Measurements from ENCODE around the gene PRKD1. TPM values are rescaled to one million over a fixed set of nuclear protein-coding genes. Genes with fewer than 3 reads are reported as not detected.

Gene PRKD1
- total RNA-seq, 1 donor from 2014 or later = 0.53 TPM

DNA sequence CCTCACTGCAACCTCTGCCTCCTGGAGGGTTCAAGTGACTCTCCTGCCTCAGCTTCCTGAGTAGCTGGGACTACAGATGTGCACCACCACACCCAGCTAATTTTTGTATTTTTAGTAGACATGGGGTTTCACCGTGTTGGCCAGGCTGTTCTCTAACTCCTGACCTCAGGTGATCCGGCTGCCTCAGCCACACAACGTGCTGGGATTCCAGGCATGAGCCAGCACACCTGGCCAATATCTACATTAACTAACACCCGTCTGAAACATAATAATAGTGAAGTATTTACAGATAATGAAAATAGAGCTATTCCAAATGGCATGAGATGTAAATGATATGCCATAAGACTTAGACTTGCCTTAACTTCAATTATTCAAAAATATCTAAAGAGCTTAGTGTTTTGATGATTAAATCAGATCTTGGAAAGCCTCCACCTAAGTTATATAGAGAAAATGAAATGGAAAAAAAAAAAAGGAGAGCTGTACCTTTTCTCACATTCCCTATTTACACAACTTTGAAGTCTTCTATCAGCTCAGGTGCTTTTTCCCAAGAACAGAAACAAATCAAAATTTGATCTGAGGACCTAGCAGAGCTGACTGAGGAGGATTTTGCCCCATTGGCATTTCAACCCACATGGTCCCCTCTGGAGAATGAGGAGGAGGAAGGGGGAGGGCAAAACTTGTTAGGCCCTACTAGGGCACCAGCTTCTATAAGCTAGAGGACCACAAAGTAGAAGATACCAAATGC is 309.2 kb downstream of the PRKD1 start:
- H3K4me3 ChIP-seq (ENCODE audit: low read depth, low read length) = no peak overlapping the region
- no peaks in the 10 kb centered on the region for H3K36me3 ChIP-seq (ENCODE audit: control insufficient read depth, insufficient read depth, low read length)
- TF ChIP-seq, protein P1, sequence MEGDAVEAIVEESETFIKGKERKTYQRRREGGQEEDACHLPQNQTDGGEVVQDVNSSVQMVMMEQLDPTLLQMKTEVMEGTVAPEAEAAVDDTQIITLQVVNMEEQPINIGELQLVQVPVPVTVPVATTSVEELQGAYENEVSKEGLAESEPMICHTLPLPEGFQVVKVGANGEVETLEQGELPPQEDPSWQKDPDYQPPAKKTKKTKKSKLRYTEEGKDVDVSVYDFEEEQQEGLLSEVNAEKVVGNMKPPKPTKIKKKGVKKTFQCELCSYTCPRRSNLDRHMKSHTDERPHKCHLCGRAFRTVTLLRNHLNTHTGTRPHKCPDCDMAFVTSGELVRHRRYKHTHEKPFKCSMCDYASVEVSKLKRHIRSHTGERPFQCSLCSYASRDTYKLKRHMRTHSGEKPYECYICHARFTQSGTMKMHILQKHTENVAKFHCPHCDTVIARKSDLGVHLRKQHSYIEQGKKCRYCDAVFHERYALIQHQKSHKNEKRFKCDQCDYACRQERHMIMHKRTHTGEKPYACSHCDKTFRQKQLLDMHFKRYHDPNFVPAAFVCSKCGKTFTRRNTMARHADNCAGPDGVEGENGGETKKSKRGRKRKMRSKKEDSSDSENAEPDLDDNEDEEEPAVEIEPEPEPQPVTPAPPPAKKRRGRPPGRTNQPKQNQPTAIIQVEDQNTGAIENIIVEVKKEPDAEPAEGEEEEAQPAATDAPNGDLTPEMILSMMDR (IDR thresholded peaks at IDR 0.05; ENCODE audit: insufficient read depth, low read length, severe bottlenecking) = no peak
- no peaks in the 10 kb centered on the region for H3K27me3 ChIP-seq (ENCODE audit: control insufficient read depth, insufficient read depth, low read length)
- FAIRE-seq (no peak), DNase-seq (ENCODE audit: low read depth) (no peak)

DNA sequence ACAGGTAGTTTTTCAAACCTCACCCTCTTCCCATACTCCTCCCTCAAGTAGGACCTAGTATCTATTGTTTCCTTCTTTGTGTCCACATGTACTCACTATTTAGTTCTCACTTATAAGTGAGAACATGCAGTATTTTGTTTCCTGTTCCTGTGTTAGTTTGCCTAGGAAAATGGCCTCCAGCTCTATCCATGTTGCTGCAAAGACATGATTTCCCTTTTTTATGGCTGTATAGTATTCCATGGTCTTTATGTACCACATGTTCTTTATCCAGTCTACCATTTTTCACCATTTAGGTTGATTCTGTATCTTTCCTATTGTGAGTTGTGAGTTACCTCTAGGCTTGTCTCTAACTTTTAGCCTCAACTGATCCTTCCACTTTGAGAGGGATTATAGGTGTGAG is 310.7 kb downstream of the PRKD1 start:
- FAIRE-seq = no peak
- H3K36me3 ChIP-seq (ENCODE audit: control insufficient read depth, insufficient read depth, low read length) = no peaks in the 10 kb centered on the region
- H3K4me3 ChIP-seq (ENCODE audit: low read depth, low read length) = no peak overlapping the region
- TF ChIP-seq, protein P1 (IDR thresholded peaks at IDR 0.05; ENCODE audit: insufficient read depth, low read length, severe bottlenecking) = no peak
- no peak for DNase-seq (ENCODE audit: low read depth)
- no peaks in the 10 kb centered on the region for H3K27me3 ChIP-seq (ENCODE audit: control insufficient read depth, insufficient read depth, low read length)

DNA sequence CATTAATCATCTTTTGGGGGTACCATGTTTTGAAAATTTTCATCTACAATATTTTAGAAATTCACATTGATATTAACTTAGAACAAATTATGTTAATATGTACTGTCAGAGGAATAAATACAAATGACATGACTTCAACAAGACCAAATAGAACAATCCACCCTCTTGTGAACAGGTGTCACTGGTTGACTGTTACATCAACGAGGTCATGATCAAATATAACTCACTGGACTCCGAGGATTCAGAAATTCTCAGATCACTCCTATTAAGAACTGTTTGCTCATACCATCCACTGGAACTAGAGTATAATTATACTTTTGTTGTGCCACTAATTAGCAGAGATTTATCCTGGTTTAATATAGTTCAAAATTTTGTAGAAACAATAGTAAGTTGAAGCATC is 318.8 kb downstream of the PRKD1 start:
- DNase-seq (ENCODE audit: low read depth) (no peak), FAIRE-seq (no peak)
- TF ChIP-seq, protein P1 (IDR thresholded peaks at IDR 0.05; ENCODE audit: insufficient read depth, low read length, severe bottlenecking) = no peak
- Histone ChIP-seq H3K27me3 (ENCODE audit: control insufficient read depth, insufficient read depth, low read length) (no peaks in the 10 kb centered on the region), H3K4me3 (ENCODE audit: low read depth, low read length) (no peak overlapping the region), H3K36me3 (ENCODE audit: control insufficient read depth, insufficient read depth, low read length) (no peaks in the 10 kb centered on the region)

DNA sequence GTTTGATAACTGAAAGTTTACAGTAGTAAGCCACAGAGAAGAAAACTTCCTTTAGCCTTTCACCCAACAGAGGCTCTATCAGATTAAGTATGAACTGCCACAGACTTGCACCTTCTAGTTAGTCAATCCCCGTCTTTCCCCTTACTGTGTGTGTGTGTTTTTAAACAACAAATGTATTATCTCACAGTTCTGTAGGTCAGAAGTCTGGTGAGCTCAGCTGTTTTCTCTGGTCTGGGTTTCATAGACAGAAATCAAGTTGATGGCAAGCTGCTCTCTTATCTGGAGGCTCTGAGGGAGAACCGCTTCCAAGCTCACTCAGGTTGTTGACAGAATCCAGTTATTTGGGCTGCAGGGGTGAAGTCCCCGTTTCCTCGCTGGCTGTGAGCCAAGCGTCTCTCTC is 320.5 kb downstream of the PRKD1 start:
- TF ChIP-seq, protein P1 (IDR thresholded peaks at IDR 0.05; ENCODE audit: insufficient read depth, low read length, severe bottlenecking) = no peak
- Histone ChIP-seq H3K4me3 (ENCODE audit: low read depth, low read length) (no peak overlapping the region), H3K36me3 (ENCODE audit: control insufficient read depth, insufficient read depth, low read length) (no peaks in the 10 kb centered on the region), H3K27me3 (ENCODE audit: control insufficient read depth, insufficient read depth, low read length) (no peaks in the 10 kb centered on the region)
- DNase-seq (ENCODE audit: low read depth) = no peak
- no peak for FAIRE-seq

DNA sequence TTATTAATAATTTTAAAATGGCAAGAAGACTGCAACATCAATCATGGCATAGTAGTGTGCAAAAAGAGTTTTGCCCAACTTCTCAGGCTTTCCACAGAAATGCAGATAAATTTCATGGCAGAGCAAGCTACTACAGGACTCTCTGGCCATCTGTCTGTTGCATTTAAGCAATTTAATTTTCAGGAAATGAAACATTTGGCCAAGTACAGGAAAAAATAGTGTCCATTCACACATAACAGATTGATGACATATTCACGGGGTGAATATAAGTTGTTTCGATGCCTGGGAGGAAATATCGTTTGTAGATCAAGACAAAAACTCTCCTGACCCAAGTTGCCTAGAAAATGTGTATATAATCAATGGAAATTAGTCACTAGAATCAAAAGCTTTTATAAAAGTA is 324.0 kb downstream of the PRKD1 start:
- H3K27me3 ChIP-seq (ENCODE audit: control insufficient read depth, insufficient read depth, low read length) = no peaks in the 10 kb centered on the region
- TF ChIP-seq, protein P1 (IDR thresholded peaks at IDR 0.05; ENCODE audit: insufficient read depth, low read length, severe bottlenecking) = no peak
- FAIRE-seq (no peak), DNase-seq (ENCODE audit: low read depth) (no peak)
- no peak overlapping the region for H3K4me3 ChIP-seq (ENCODE audit: low read depth, low read length)
- no peaks in the 10 kb centered on the region for H3K36me3 ChIP-seq (ENCODE audit: control insufficient read depth, insufficient read depth, low read length)

DNA sequence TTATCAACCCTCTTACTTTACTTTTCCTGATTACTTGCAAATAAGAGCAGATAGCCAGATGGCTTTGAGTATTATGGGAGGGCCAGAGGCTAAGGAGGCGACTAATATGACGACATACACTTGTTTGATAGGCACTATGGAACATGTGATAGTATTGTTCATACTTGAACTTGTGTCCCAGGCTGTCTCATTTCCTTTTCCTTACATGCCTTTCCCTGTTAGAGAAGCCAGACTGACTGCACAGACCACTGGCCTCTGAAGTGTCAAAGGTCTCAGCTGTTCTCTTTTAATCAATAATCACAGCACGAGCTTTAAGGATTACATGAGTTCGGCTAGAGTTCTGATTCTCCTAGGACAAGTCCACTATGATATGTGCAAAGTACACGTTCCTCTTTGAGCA is 326.0 kb downstream of the PRKD1 start:
- Histone ChIP-seq H3K36me3 (ENCODE audit: control insufficient read depth, insufficient read depth, low read length) (no peaks in the 10 kb centered on the region), H3K4me3 (ENCODE audit: low read depth, low read length) (no peak overlapping the region), H3K27me3 (ENCODE audit: control insufficient read depth, insufficient read depth, low read length) (no peaks in the 10 kb centered on the region)
- TF ChIP-seq, protein P1 (IDR thresholded peaks at IDR 0.05; ENCODE audit: insufficient read depth, low read length, severe bottlenecking) = no peak
- DNase-seq (ENCODE audit: low read depth) (peak; percentile 60), FAIRE-seq (no peak)
